ENCODE data around the gene CAPN12. TPM values are rescaled to one million over a fixed set of nuclear protein-coding genes. Genes with fewer than 3 reads are reported as not detected.

Gene CAPN12
- total and polyA plus RNA-seq, 2 experiments from 2014 or later: 19.1 to 20.5 TPM

DNA sequence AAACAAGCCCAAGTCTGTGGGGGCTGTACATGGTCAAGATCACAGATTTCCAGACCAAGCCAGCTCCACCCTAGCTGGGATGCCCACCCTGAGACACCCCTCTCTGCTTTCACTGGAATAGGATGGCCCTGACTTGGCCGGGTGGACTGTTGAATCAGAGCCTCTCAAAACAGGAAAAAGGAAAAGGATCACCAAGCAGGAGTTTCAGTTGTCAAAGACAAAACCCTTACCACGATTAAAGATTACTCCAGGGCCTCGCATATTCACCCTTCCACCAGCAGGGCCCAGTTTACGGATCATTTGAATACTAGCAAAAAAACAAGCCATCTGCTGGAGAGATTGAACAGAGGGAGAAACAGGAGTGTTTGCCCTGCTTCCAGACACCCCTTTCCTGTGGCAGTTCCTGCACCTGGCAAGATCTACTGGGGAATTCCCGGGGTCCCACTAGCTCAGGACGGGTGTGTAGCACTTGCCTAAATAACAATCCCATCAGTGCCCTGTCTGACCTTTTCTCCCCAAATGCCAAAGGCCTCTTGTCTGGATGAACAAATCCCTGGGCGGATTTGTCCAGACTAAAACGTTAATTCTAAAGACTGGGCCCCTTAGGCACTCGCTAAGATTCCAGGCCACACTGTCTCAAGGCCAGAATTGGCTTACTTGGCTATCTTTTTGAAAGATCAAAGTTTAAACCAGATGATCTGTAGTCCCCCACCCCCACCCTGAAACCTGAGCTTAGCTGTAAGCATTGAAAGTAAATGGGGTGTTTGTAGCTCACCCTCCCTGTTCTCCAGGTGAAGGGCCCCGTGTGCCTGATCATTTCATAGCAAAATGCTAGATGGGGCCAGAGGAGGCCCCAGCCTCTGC, 58.4 kb downstream of the CAPN12 start:
- H3K9me2 ChIP-seq (ENCODE audit: insufficient read depth): no peaks in the 10 kb centered on the region
- Mint-ChIP-seq H3K27me3 (ENCODE audit: insufficient read depth, low read depth, poor library complexity) (peaks cover 20% of the 10 kb centered on the region), H3K9me3 (peaks cover 5% of the 10 kb centered on the region; the same call in 1 of the 3 replicates), H3K4me3 (peak overlapping the region; percentile 53), H3K4me1 (peaks cover 78% of the 10 kb centered on the region), H3K27ac (peak overlapping the region; percentile 99), H3K36me3 (ENCODE audit: low read depth) (peaks cover 48% of the 10 kb centered on the region)
- H4K20me1 ChIP-seq (replicated peaks; ENCODE audit: insufficient read depth): peaks cover 2% of the 10 kb centered on the region; the same call in 1 of the 2 replicates
- no peak for TF ChIP-seq JUNB (IDR thresholded peaks at IDR 0.05; ENCODE audit: unreplicated experiment)
- TF ChIP-seq, protein P1, sequence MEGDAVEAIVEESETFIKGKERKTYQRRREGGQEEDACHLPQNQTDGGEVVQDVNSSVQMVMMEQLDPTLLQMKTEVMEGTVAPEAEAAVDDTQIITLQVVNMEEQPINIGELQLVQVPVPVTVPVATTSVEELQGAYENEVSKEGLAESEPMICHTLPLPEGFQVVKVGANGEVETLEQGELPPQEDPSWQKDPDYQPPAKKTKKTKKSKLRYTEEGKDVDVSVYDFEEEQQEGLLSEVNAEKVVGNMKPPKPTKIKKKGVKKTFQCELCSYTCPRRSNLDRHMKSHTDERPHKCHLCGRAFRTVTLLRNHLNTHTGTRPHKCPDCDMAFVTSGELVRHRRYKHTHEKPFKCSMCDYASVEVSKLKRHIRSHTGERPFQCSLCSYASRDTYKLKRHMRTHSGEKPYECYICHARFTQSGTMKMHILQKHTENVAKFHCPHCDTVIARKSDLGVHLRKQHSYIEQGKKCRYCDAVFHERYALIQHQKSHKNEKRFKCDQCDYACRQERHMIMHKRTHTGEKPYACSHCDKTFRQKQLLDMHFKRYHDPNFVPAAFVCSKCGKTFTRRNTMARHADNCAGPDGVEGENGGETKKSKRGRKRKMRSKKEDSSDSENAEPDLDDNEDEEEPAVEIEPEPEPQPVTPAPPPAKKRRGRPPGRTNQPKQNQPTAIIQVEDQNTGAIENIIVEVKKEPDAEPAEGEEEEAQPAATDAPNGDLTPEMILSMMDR (conservative IDR thresholded peaks at IDR 0.05; ENCODE audit: low read depth in 2 of 2): peak; percentile 9 to 48; a peak in 2 of 4 replicates
- H2AFZ ChIP-seq: no peak overlapping the region
- DNase-seq (ENCODE audit: low spot score) (peak; percentile 80), ATAC-seq (peak; percentile 24)
- no peaks in the 10 kb centered on the region for H3K36me3 ChIP-seq (ENCODE audit: insufficient read depth)
- peak overlapping the region; percentile 99 for H3K27ac ChIP-seq (ENCODE audit: low read depth)
- peaks cover 21% of the 10 kb centered on the region; the same call in 1 of the 2 replicates for H3F3A ChIP-seq (replicated peaks; ENCODE audit: low read depth)
- H3K4me2 ChIP-seq: peak overlapping the region; percentile 66
- H3K79me2 ChIP-seq (replicated peaks; ENCODE audit: insufficient read depth): peaks cover 93% of the 10 kb centered on the region
- H3K27me3 ChIP-seq (ENCODE audit: insufficient read depth): no peaks in the 10 kb centered on the region
- H3K4me1 ChIP-seq (ENCODE audit: insufficient read depth): peaks cover 67% of the 10 kb centered on the region
- peak overlapping the region; percentile 33 for H3K4me3 ChIP-seq

DNA sequence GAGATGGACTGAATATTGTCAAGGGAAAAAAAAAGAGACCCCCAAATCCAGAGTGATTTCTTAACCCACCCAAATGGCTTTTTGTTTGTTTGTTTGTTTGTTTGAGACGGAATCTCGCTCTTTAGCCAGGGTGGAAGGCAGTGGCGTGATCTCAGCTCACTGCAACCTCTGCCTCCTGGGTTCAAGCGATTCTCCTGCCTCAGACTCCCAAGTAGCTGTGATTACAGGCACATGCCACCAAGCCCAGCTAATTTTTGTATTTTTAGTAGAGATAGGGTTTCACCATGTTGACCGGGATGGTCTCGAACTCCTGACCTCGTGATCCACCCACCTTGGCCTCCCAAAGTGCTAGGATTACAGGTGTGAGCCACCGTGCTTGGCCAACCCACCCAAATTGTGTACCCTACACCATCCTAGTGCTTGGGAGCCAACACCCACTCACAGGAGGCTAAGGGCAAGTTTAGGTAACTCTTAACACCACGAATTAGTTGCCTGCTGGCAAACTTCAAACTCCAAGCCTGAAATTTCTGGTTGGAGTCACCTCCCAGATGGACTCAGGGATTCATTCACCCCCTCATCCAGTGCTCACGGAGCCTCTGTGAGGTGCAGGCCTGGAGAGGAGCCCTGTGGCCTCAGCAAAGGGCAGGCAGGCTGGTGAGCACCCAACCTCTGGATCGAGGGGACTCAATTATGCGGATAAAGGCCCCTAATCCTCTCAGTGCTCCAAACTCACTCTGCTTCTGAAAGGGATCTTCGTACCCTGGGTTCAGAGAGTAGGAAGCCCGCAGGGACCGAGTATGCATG, 59.2 kb downstream of the CAPN12 start:
- Histone ChIP-seq H3F3A (replicated peaks; ENCODE audit: low read depth) (peaks cover 21% of the 10 kb centered on the region; the same call in 1 of the 2 replicates), H3K79me2 (replicated peaks; ENCODE audit: insufficient read depth) (peaks cover 93% of the 10 kb centered on the region), H4K20me1 (replicated peaks; ENCODE audit: insufficient read depth) (no peaks in the 10 kb centered on the region; the same call in 1 of the 2 replicates), H3K4me1 (ENCODE audit: insufficient read depth) (peaks cover 59% of the 10 kb centered on the region), H2AFZ (no peak overlapping the region), H3K4me2 (peak overlapping the region; percentile 66), H3K4me3 (no peak overlapping the region), H3K9me2 (ENCODE audit: insufficient read depth) (no peaks in the 10 kb centered on the region), H3K36me3 (ENCODE audit: insufficient read depth) (no peaks in the 10 kb centered on the region), H3K27me3 (ENCODE audit: insufficient read depth) (no peaks in the 10 kb centered on the region), H3K27ac (ENCODE audit: low read depth) (peak overlapping the region; percentile 99)
- Mint-ChIP-seq H3K27ac (peak overlapping the region; percentile 99), H3K36me3 (ENCODE audit: low read depth) (peaks cover 47% of the 10 kb centered on the region), H3K4me1 (peaks cover 74% of the 10 kb centered on the region), H3K27me3 (ENCODE audit: insufficient read depth, low read depth, poor library complexity) (peaks cover 19% of the 10 kb centered on the region), H3K4me3 (peak overlapping the region; percentile 53; the same call in 2 of the 3 replicates), H3K9me3 (peaks cover 5% of the 10 kb centered on the region; the same call in 1 of the 3 replicates)
- TF ChIP-seq EZH2 (IDR thresholded peaks at IDR 0.05; ENCODE audit: low read depth, unreplicated experiment) (no peak), EZH2phosphoT487 (IDR thresholded peaks at IDR 0.05; ENCODE audit: unreplicated experiment) (no peak), STAT1 (IDR thresholded peaks at IDR 0.05; ENCODE audit: unreplicated experiment) (no peak)
- TF ChIP-seq, protein P1 (conservative IDR thresholded peaks at IDR 0.05; ENCODE audit: low read depth in 2 of 2): no peak
- DNase-seq (ENCODE audit: low spot score): no peak
- ATAC-seq: peak; percentile 1; the same call in 2 of the 3 replicates
